SK-N-SH treated with all-trans-retinoic acid at 6 μM for 48 hours (cell line): ENCODE results near the gene OR10Z1.

Experiments used
- ARNTL ChIP-seq: fragments of 450-650 bp; formaldehyde crosslinking; IDR thresholded peaks from 2 replicates; pipeline ENCODE4 v1.5.0; 2020; ENCODE audit warnings: low read depth, mild to moderate bottlenecking, moderate library complexity, borderline replicate concordance
- CSDC2 ChIP-seq: fragments of 250-450 bp; sonication (Bioruptor Pico); IDR thresholded peaks from 2 replicates; pipeline ENCODE4 v1.5.0; 2020; ENCODE audit warnings: mild to moderate bottlenecking, moderate library complexity
- GLIS3 ChIP-seq: fragments of 250-450 bp; sonication (Bioruptor Pico); IDR thresholded peaks from 2 replicates; pipeline ENCODE4 v1.5.0; 2020; ENCODE audit warnings: mild to moderate bottlenecking, moderate library complexity
- ISL1 ChIP-seq: fragments of 250-450 bp; sonication (Bioruptor Pico); IDR thresholded peaks from 2 replicates; pipeline ENCODE4 v2.1.2; 2022; ENCODE audit warnings: mild to moderate bottlenecking, moderate library complexity
- OSR1 ChIP-seq: fragments of 250-450 bp; sonication (Bioruptor Pico); IDR thresholded peaks from 2 replicates; pipeline ENCODE4 v1.8.0; 2022; ENCODE audit warnings: moderate library complexity, mild to moderate bottlenecking, inconsistent platforms
- RARB ChIP-seq: fragments of 250-450 bp; sonication (Bioruptor Pico); IDR thresholded peaks from 2 replicates; pipeline ENCODE4 v1.8.0; 2021; ENCODE audit warnings: mild to moderate bottlenecking, moderate library complexity
- SNAI2 ChIP-seq: fragments of 250-450 bp; sonication (Bioruptor Pico); IDR thresholded peaks from 2 replicates; pipeline ENCODE4 v1.5.0; 2020; ENCODE audit warnings: mild to moderate bottlenecking, moderate library complexity
- TCF4 ChIP-seq: fragments of 250-450 bp; sonication (Bioruptor Pico); IDR thresholded peaks from 2 replicates; pipeline ENCODE4 v1.8.0; 2021; ENCODE audit warnings: mild to moderate bottlenecking, moderate library complexity, borderline replicate concordance
- TOX ChIP-seq: fragments of 250-450 bp; sonication (Bioruptor Pico); IDR thresholded peaks from 2 replicates; pipeline ENCODE4 v1.8.0; 2021; ENCODE audit warnings: mild to moderate bottlenecking, moderate library complexity, borderline replicate concordance
- ZC3H10 ChIP-seq: fragments of 250-450 bp; sonication (Bioruptor Pico); IDR thresholded peaks from 2 replicates; pipeline ENCODE4 v1.5.1; 2021; ENCODE audit warnings: mild to moderate bottlenecking, moderate library complexity
- ZFP3 ChIP-seq: fragments of 250-450 bp; sonication (Bioruptor Pico); IDR thresholded peaks from 2 replicates; pipeline ENCODE4 v1.5.0; 2020; ENCODE audit warnings: mild to moderate bottlenecking, moderate library complexity
- ZNF70 ChIP-seq: fragments of 450-650 bp; formaldehyde crosslinking; IDR thresholded peaks from 2 replicates; pipeline ENCODE4 v1.5.0; 2020; ENCODE audit warnings: mild to moderate bottlenecking, moderate library complexity
- TF ChIP-seq, protein P1 (sequence below): fragments of 250-450 bp; sonication (Bioruptor Pico); IDR thresholded peaks from 2 replicates; pipeline ENCODE4 v1.8.0; 2020; ENCODE audit warnings: mild to moderate bottlenecking, moderate library complexity, borderline replicate concordance
- TF ChIP-seq, protein P2 (sequence below): fragments of 250-450 bp; sonication (Bioruptor Pico); IDR thresholded peaks from 2 replicates; pipeline ENCODE4 v1.8.0; 2021; ENCODE audit warnings: low read depth, mild to moderate bottlenecking, moderate library complexity, borderline replicate concordance

DNA sequence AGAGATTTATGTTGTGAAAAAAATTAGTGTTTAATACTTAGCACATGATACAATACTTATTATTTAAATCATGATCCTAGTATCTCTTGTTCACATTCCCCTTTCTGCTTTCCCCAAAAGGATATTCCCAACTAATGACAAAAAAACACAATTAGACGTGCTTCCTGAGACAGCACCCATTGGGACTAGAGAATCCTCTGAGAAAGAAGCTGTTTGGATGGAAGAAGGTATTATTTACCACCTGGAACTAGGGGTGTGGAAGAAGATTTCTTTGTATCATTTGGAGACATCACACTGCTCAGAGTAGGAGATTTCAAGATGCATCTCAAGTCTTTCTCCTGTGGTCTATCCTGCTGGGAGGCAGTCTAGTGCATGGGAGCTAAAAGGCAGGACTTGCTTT is at the start of gene OR10Z1:
- TF ChIP-seq, protein P1, sequence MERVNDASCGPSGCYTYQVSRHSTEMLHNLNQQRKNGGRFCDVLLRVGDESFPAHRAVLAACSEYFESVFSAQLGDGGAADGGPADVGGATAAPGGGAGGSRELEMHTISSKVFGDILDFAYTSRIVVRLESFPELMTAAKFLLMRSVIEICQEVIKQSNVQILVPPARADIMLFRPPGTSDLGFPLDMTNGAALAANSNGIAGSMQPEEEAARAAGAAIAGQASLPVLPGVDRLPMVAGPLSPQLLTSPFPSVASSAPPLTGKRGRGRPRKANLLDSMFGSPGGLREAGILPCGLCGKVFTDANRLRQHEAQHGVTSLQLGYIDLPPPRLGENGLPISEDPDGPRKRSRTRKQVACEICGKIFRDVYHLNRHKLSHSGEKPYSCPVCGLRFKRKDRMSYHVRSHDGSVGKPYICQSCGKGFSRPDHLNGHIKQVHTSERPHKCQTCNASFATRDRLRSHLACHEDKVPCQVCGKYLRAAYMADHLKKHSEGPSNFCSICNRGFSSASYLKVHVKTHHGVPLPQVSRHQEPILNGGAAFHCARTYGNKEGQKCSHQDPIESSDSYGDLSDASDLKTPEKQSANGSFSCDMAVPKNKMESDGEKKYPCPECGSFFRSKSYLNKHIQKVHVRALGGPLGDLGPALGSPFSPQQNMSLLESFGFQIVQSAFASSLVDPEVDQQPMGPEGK (CRISPR knock-in tag): no peak
- no peak for TF ChIP-seq CSDC2 (CRISPR knock-in tag)
- no peak for TF ChIP-seq TOX
- no peak for TF ChIP-seq TCF4
- TF ChIP-seq RARB (CRISPR knock-in tag): no peak
- no peak for TF ChIP-seq ISL1 (CRISPR knock-in tag)
- no peak for TF ChIP-seq ZC3H10 (CRISPR knock-in tag)
- TF ChIP-seq ZFP3 (CRISPR knock-in tag): no peak
- no peak for TF ChIP-seq OSR1 (CRISPR knock-in tag)
- TF ChIP-seq ARNTL (CRISPR knock-in tag): no peak
- TF ChIP-seq, protein P2, sequence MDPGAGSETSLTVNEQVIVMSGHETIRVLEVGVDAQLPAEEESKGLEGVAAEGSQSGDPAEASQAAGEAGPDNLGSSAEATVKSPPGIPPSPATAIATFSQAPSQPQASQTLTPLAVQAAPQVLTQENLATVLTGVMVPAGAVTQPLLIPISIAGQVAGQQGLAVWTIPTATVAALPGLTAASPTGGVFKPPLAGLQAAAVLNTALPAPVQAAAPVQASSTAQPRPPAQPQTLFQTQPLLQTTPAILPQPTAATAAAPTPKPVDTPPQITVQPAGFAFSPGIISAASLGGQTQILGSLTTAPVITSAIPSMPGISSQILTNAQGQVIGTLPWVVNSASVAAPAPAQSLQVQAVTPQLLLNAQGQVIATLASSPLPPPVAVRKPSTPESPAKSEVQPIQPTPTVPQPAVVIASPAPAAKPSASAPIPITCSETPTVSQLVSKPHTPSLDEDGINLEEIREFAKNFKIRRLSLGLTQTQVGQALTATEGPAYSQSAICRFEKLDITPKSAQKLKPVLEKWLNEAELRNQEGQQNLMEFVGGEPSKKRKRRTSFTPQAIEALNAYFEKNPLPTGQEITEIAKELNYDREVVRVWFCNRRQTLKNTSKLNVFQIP (CRISPR knock-in tag): no peak
- TF ChIP-seq GLIS3 (CRISPR knock-in tag): no peak
- no peak for TF ChIP-seq SNAI2 (CRISPR knock-in tag)
- TF ChIP-seq ZNF70: no peak
